Endothelial cell of umbilical vein (primary cell): ENCODE data around the gene ITGB1BP1. TPM values are rescaled to one million over a fixed set of nuclear protein-coding genes. Genes with fewer than 3 reads are reported as not detected.

Experiments used
- BruUV-seq: library from RNA; stranded (reverse); fragments of 400-500 nt; replicated peaks from 2 replicates; lab custom pipeline; 2021; lab: Mats Ljungman, UMichigan
- CTCF ChIA-PET: fragments of 300-600, 350-600 bp; sonication (Branson Sonifier 250); formaldehyde crosslinking; loops from one replicate; lab custom pipeline; 2021; ENCODE audit warnings: antibody characterized with exemption, inconsistent platforms; lab: Charles Lee
- POLR2A ChIA-PET: fragments of 300-600, 350-600 bp; sonication (Branson Sonifier 250); formaldehyde crosslinking; loops from one replicate; lab custom pipeline; 2021; ENCODE audit warnings: antibody characterized with exemption, inconsistent platforms; lab: Charles Lee
- DNase-seq: peaks from one replicate; pipeline ENCODE4 v3.0.0-alpha.2; 2011; ENCODE audit warnings: low read depth, low spot score
- FAIRE-seq: peaks from 2 replicates; lab custom pipeline; 2011; peaks lifted over from hg19 to GRCh38; lab: Jason Lieb, UNC
- H2AFZ ChIP-seq: 2 replicates; pipeline ENCODE4 v1.6.0; 2012; ENCODE audit warnings: low read depth, low read length, control low read depth, inconsistent platforms
- H3K27ac ChIP-seq: 2 replicates; pipeline ENCODE4 v1.5.1; 2011; ENCODE audit warnings: low read depth, mild to moderate bottlenecking, control low read depth, low read length, moderate library complexity; ENCODE audit not compliant: insufficient read depth
- H3K27me3 ChIP-seq, 2 experiments: 2 replicates each; pipeline versions ENCODE4 v1.6.0 to v1.6.1; 2011; ENCODE audit warnings: low read length in 2 of 2, mixed read lengths in 1 of 2; ENCODE audit not compliant: control insufficient read depth in 2 of 2, insufficient read depth in 2 of 2
- H3K36me3 ChIP-seq, 2 experiments: 2 replicates in 1 of 2; 3 replicates in 1 of 2; pipeline ENCODE4 v1.5.1; 2011; ENCODE audit warnings: low read length in 2 of 2, mild to moderate bottlenecking in 1 of 2, moderate library complexity in 1 of 2; ENCODE audit not compliant: control insufficient read depth in 2 of 2, insufficient read depth in 2 of 2; ENCODE audit errors: extremely low read depth in 1 of 2
- H3K4me1 ChIP-seq: 3 replicates; pipeline ENCODE4 v1.5.1; 2011; ENCODE audit warnings: mild to moderate bottlenecking, low read length; ENCODE audit not compliant: control insufficient read depth, insufficient read depth; ENCODE audit errors: extremely low read depth
- H3K4me2 ChIP-seq: 2 replicates; pipeline ENCODE4 v1.6.1; 2011; ENCODE audit warnings: low read length, control low read depth, mixed read lengths; ENCODE audit not compliant: insufficient read depth
- H3K4me3 ChIP-seq, 3 experiments: fragments of 200-600 bp in 1 of 3; sonication (generic), shearing (Covaris generic) in 1 of 3; replicated peaks in 1 of 3; 2 replicates each; pipeline ENCODE4 v1.5.1; 2011 to 2016; ENCODE audit warnings: control low read depth in 3 of 3, low read length in 3 of 3, mild to moderate bottlenecking in 2 of 3, inconsistent platforms in 1 of 3, low read depth in 1 of 3, moderate library complexity in 1 of 3; ENCODE audit not compliant: insufficient read depth in 1 of 3
- H3K79me2 ChIP-seq: 2 replicates; pipeline ENCODE4 v1.6.0; 2012; ENCODE audit warnings: low read length, inconsistent platforms; ENCODE audit not compliant: control insufficient read depth, insufficient read depth
- H3K9ac ChIP-seq: replicated peaks from 2 replicates; pipeline ENCODE3; 2011; ENCODE audit warnings: low read length, control low read depth; ENCODE audit not compliant: insufficient read depth; ENCODE audit errors: extremely low read depth
- H3K9me1 ChIP-seq: replicated peaks from 3 replicates; pipeline ENCODE4 v1.6.0; 2011; ENCODE audit warnings: mild to moderate bottlenecking, low read length; ENCODE audit not compliant: control insufficient read depth, insufficient read depth; ENCODE audit errors: extremely low read depth
- H3K9me3 ChIP-seq: replicated peaks from 2 replicates; pipeline ENCODE4 v1.5.1; 2012; ENCODE audit warnings: low read length, inconsistent platforms; ENCODE audit not compliant: control insufficient read depth, insufficient read depth
- H4K20me1 ChIP-seq: replicated peaks from 2 replicates; pipeline ENCODE3; 2011; ENCODE audit warnings: mild to moderate bottlenecking, low read length; ENCODE audit not compliant: control insufficient read depth, insufficient read depth; ENCODE audit errors: extremely low read depth
- EZH2 ChIP-seq: IDR thresholded peaks from 2 replicates; pipeline ENCODE4 v1.6.1; 2012; ENCODE audit warnings: borderline replicate concordance, low read depth, mild to moderate bottlenecking, moderate library complexity, low read length, inconsistent platforms; ENCODE audit not compliant: severe bottlenecking
- MYC ChIP-seq: IDR thresholded peaks from one replicate; pipeline ENCODE4 v1.6.1; 2011; ENCODE audit warnings: mild to moderate bottlenecking, low read depth, low read length
- POLR2A ChIP-seq: IDR thresholded peaks from 2 replicates; pipeline ENCODE4 v1.6.1; 2012; ENCODE audit warnings: low read depth, mild to moderate bottlenecking, control low read depth, low read length
- POLR2AphosphoS5 ChIP-seq: IDR thresholded peaks from 2 replicates; pipeline ENCODE4 v1.6.1; 2012; ENCODE audit warnings: low read depth, mild to moderate bottlenecking, control low read depth, low read length, moderate library complexity; ENCODE audit not compliant: insufficient read depth
- dilution Hi-C: fragments of 300-500 bp; cut with MboI; formaldehyde crosslinking; loops from one replicate; pipeline ENCODE4 v1.15.0; 2019; ENCODE audit warnings: low sequenced_read_pairs; ENCODE audit not compliant: extremely low pct_ligation_motif_present
- intact Hi-C: fragments of 100-400 bp; cut with micrococcal nuclease; formaldehyde crosslinking; loops from one replicate; pipeline ENCODE4 v1.10.0; 2022
- polyA plus RNA-seq, 4 experiments: library from polyadenylated mRNA; depleted of rRNA in 3 of 4; stranded (reverse) in 3 of 4; unstranded in 1 of 4; fragments of >200 nt; gene quantifications; 2 replicates each; pipeline versions ENCODE4 v1.2.1 to v1.2.3, GENCODE V29; 2011 to 2012; ENCODE audit warnings: missing spikeins in 1 of 4
- total RNA-seq: library from RNA; stranded (reverse); gene quantifications from 2 replicates; pipeline ENCODE4 v1.2.3, GENCODE V29; 2021
- TF ChIP-seq, protein P1 (sequence below), 2 donors: IDR thresholded peaks; 1 replicate in 1 of 2; 2 replicates in 1 of 2; pipeline ENCODE4 v1.5.1; 2011; ENCODE audit warnings: low read length in 2 of 2, mild to moderate bottlenecking in 2 of 2, moderate library complexity in 2 of 2, control low read depth in 1 of 2, inconsistent platforms in 1 of 2, low read depth in 1 of 2; ENCODE audit not compliant: insufficient read depth in 1 of 2; ENCODE audit errors: extremely low read depth in 1 of 2

The ITGB1BP1 gene
- total and polyA plus RNA-seq, 2 donors (not counting 3 experiments of a cell fraction or from before 2014, with no cell fraction given): 45.0 to 170 TPM

DNA sequence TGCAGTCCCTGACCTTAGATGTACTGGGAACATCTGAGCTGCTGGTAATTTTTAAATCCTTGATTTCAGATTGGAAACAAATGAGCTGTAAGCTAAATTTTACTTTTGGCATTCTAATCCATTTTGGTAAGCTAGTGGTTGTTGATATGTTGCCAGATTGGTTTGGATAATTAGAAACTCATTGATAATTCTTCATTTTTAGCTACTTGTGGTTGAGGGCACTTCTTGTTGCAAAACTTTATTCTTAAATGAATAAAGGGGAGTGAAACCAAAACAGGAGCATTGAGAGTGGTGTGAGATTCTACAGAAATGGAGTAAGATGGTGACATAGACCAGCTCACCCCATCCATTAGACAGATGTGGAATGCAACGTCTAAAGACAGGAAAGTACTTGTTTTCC, 64.5 kb downstream of the ITGB1BP1 start:
- no peak overlapping the region for H3K9ac ChIP-seq
- ChIA-PET POLR2A (no interaction called here), CTCF (interaction anchor here (0.6 to 1.7 kb wide), 5 partner anchors 12 to 216 kb away, joined by 3 to 5 read pairs (median 3); no protein-coding TSS in a partner anchor)
- H3K4me3 ChIP-seq: no peak overlapping the region
- H3K27me3 ChIP-seq: no peaks in the 10 kb centered on the region
- dilution Hi-C loops (loop anchor here (25.0 kb wide), 1 partner anchor 197 kb away; no protein-coding TSS in a partner anchor), intact Hi-C loops (no loop called here)
- no peak overlapping the region for H3K4me2 ChIP-seq
- DNase-seq (no peak), FAIRE-seq (no peak)
- no peaks in the 10 kb centered on the region for H3K79me2 ChIP-seq
- BruUV-seq: no TSS peak
- H3K27ac ChIP-seq: no peak overlapping the region
- no peaks in the 10 kb centered on the region for H4K20me1 ChIP-seq
- H3K9me1 ChIP-seq: no peaks in the 10 kb centered on the region
- H2AFZ ChIP-seq: no peak overlapping the region
- H3K9me3 ChIP-seq: no peaks in the 10 kb centered on the region
- H3K4me1 ChIP-seq: no peaks in the 10 kb centered on the region
- peaks cover 26 to 31% of the 10 kb centered on the region in 2 experiments for H3K36me3 ChIP-seq
- no peak for TF ChIP-seq EZH2
- TF ChIP-seq POLR2A: no peak
- no peak for TF ChIP-seq MYC
- no peak for TF ChIP-seq POLR2AphosphoS5

DNA sequence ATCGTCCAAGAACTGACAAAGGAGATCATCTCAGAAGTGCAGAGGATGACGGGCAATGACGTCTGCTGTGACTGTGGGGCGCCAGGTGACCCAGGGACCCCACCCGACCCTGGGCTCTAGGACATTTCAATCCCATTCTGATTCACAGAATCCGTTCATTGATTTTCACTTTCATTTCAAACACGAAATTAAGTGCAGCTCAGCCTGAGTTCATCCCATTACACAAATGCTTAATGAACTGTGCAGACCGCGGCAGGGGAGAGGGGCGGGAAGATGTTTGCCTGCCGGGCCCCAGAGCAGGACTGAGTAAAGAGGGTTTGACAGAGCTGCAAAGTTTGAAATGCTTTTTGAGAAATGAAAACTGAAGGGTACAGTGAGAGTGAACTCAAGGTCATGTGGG, 67.1 kb downstream of the ITGB1BP1 start:
- H3K4me1 ChIP-seq: no peaks in the 10 kb centered on the region
- no peaks in the 10 kb centered on the region for H3K27me3 ChIP-seq
- FAIRE-seq (no peak), DNase-seq (no peak)
- no peak overlapping the region for H3K4me3 ChIP-seq
- no peaks in the 10 kb centered on the region for H3K9me3 ChIP-seq
- ChIA-PET POLR2A (no interaction called here), CTCF (interaction anchor here (1.0 to 1.6 kb wide), 3 partner anchors 8 to 215 kb away, joined by 3 to 6 read pairs (median 3); no protein-coding TSS in a partner anchor)
- H3K27ac ChIP-seq: no peak overlapping the region
- peaks cover 29 to 46% of the 10 kb centered on the region in 2 experiments for H3K36me3 ChIP-seq
- H3K9ac ChIP-seq: no peak overlapping the region
- no peak for TF ChIP-seq EZH2
- TF ChIP-seq, protein P1, sequence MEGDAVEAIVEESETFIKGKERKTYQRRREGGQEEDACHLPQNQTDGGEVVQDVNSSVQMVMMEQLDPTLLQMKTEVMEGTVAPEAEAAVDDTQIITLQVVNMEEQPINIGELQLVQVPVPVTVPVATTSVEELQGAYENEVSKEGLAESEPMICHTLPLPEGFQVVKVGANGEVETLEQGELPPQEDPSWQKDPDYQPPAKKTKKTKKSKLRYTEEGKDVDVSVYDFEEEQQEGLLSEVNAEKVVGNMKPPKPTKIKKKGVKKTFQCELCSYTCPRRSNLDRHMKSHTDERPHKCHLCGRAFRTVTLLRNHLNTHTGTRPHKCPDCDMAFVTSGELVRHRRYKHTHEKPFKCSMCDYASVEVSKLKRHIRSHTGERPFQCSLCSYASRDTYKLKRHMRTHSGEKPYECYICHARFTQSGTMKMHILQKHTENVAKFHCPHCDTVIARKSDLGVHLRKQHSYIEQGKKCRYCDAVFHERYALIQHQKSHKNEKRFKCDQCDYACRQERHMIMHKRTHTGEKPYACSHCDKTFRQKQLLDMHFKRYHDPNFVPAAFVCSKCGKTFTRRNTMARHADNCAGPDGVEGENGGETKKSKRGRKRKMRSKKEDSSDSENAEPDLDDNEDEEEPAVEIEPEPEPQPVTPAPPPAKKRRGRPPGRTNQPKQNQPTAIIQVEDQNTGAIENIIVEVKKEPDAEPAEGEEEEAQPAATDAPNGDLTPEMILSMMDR (IDR thresholded peaks at IDR 0.05; ENCODE audit: extremely low read depth in 1 of 2, insufficient read depth in 1 of 2, low read depth in 1 of 2, low read length in 2 of 2): no peak
- H3K4me2 ChIP-seq: no peak overlapping the region
- no peaks in the 10 kb centered on the region for H4K20me1 ChIP-seq
- dilution Hi-C loops (loop anchor here (25.0 kb wide), 1 partner anchor 194 kb away; no protein-coding TSS in a partner anchor), intact Hi-C loops (no loop called here)
- no TSS peak for BruUV-seq
- no peaks in the 10 kb centered on the region for H3K9me1 ChIP-seq
- no peaks in the 10 kb centered on the region for H3K79me2 ChIP-seq
- H2AFZ ChIP-seq: no peak overlapping the region
